ENCODE results near the gene B9D1.

GRCh38 chr17:19301274-19301951, 61.1 kb downstream of the B9D1 start:
- TF ChIP-seq CTCF (IDR thresholded peaks at IDR 0.05) (no peak), POLR2AphosphoS5 (IDR thresholded peaks at IDR 0.05) (no peak)
